Measurements from ENCODE around the gene RASGRF2.

RASGRF2 gene

GRCh38 chr5:80964491-80964890 is 4.3 kb downstream of the RASGRF2 start:
- Histone ChIP-seq H3K4me3 (ENCODE audit: low read depth in 1 of 2, low read length in 2 of 2) (no peak overlapping the region), H3K27ac (ENCODE audit: low read length) (no peak overlapping the region), H3K36me3 (ENCODE audit: control insufficient read depth in 1 of 2, insufficient read depth in 2 of 2, low read length in 2 of 2) (no peaks in the 10 kb centered on the region), H3K9me3 (ENCODE audit: control insufficient read depth in 1 of 2, low read length in 2 of 2) (no peaks in the 10 kb centered on the region), H3K27me3 (ENCODE audit: low read depth, low read length) (peaks cover 16% of the 10 kb centered on the region), H3K4me1 (ENCODE audit: control insufficient read depth in 1 of 2, insufficient read depth in 2 of 2, low read length in 2 of 2) (peaks cover 0 to 14% of the 10 kb centered on the region in 2 donors)

GRCh38 chr5:80964919-80965318 is 4.8 kb downstream of the RASGRF2 start:
- Histone ChIP-seq H3K4me1 (ENCODE audit: control insufficient read depth in 1 of 2, insufficient read depth in 2 of 2, low read length in 2 of 2) (peaks cover 0 to 14% of the 10 kb centered on the region in 2 donors), H3K27me3 (ENCODE audit: low read depth, low read length) (peaks cover 13% of the 10 kb centered on the region), H3K36me3 (ENCODE audit: control insufficient read depth in 1 of 2, insufficient read depth in 2 of 2, low read length in 2 of 2) (no peaks in the 10 kb centered on the region), H3K4me3 (ENCODE audit: low read depth in 1 of 2, low read length in 2 of 2) (no peak overlapping the region), H3K27ac (ENCODE audit: low read length) (no peak overlapping the region), H3K9me3 (ENCODE audit: control insufficient read depth in 1 of 2, low read length in 2 of 2) (no peaks in the 10 kb centered on the region)

GRCh38 chr5:80967500-80968181 is 7.5 kb downstream of the RASGRF2 start:
- Histone ChIP-seq H3K27ac (ENCODE audit: low read length) (no peak overlapping the region), H3K27me3 (ENCODE audit: low read depth, low read length) (no peaks in the 10 kb centered on the region), H3K4me3 (ENCODE audit: low read depth in 1 of 2, low read length in 2 of 2) (no peak overlapping the region), H3K4me1 (ENCODE audit: control insufficient read depth in 1 of 2, insufficient read depth in 2 of 2, low read length in 2 of 2) (peaks cover 0 to 7% of the 10 kb centered on the region in 2 donors), H3K36me3 (ENCODE audit: control insufficient read depth in 1 of 2, insufficient read depth in 2 of 2, low read length in 2 of 2) (no peaks in the 10 kb centered on the region), H3K9me3 (ENCODE audit: control insufficient read depth in 1 of 2, low read length in 2 of 2) (no peaks in the 10 kb centered on the region)

GRCh38 chr5:80973027-80973426 is 12.9 kb downstream of the RASGRF2 start:
- Histone ChIP-seq H3K27me3 (ENCODE audit: low read depth, low read length) (no peaks in the 10 kb centered on the region), H3K4me1 (ENCODE audit: control insufficient read depth in 1 of 2, insufficient read depth in 2 of 2, low read length in 2 of 2) (peaks cover 0 to 3% of the 10 kb centered on the region in 2 donors), H3K27ac (ENCODE audit: low read length) (no peak overlapping the region), H3K9me3 (ENCODE audit: control insufficient read depth in 1 of 2, low read length in 2 of 2) (no peaks in the 10 kb centered on the region), H3K36me3 (ENCODE audit: control insufficient read depth in 1 of 2, insufficient read depth in 2 of 2, low read length in 2 of 2) (no peaks in the 10 kb centered on the region), H3K4me3 (ENCODE audit: low read depth in 1 of 2, low read length in 2 of 2) (no peak overlapping the region)

- H3K27ac ChIP-seq (ENCODE audit: low read length), result no peak overlapping the region
- H3K36me3 ChIP-seq (ENCODE audit: control insufficient read depth in 1 of 2, insufficient read depth in 2 of 2, low read length in 2 of 2), result no peaks in the 10 kb centered on the region
- no peaks in the 10 kb centered on the region for H3K4me1 ChIP-seq (ENCODE audit: control insufficient read depth in 1 of 2, insufficient read depth in 2 of 2, low read length in 2 of 2)
- no peak overlapping the region for H3K4me3 ChIP-seq (ENCODE audit: low read depth in 1 of 2, low read length in 2 of 2)
- no peaks in the 10 kb centered on the region for H3K9me3 ChIP-seq (ENCODE audit: control insufficient read depth in 1 of 2, low read length in 2 of 2)
- no peaks in the 10 kb centered on the region for H3K27me3 ChIP-seq (ENCODE audit: low read depth, low read length)
Observed at GRCh38 chr5:80975065-80975464, 14.9 kb downstream of the RASGRF2 start.

GRCh38 chr5:80976985-80977384 is 16.8 kb downstream of the RASGRF2 start:
- no peak overlapping the region for H3K27ac ChIP-seq (ENCODE audit: low read length)
- H3K4me1 ChIP-seq (ENCODE audit: control insufficient read depth in 1 of 2, insufficient read depth in 2 of 2, low read length in 2 of 2), result no peaks in the 10 kb centered on the region
- no peak overlapping the region for H3K4me3 ChIP-seq (ENCODE audit: low read depth in 1 of 2, low read length in 2 of 2)
- no peaks in the 10 kb centered on the region for H3K9me3 ChIP-seq (ENCODE audit: control insufficient read depth in 1 of 2, low read length in 2 of 2)
- no peaks in the 10 kb centered on the region for H3K36me3 ChIP-seq (ENCODE audit: control insufficient read depth in 1 of 2, insufficient read depth in 2 of 2, low read length in 2 of 2)
- H3K27me3 ChIP-seq (ENCODE audit: low read depth, low read length), result no peaks in the 10 kb centered on the region

GRCh38 chr5:80977764-80978163 is 17.6 kb downstream of the RASGRF2 start:
- no peaks in the 10 kb centered on the region for H3K36me3 ChIP-seq (ENCODE audit: control insufficient read depth in 1 of 2, insufficient read depth in 2 of 2, low read length in 2 of 2)
- no peaks in the 10 kb centered on the region for H3K27me3 ChIP-seq (ENCODE audit: low read depth, low read length)
- H3K4me1 ChIP-seq (ENCODE audit: control insufficient read depth in 1 of 2, insufficient read depth in 2 of 2, low read length in 2 of 2), result no peaks in the 10 kb centered on the region
- H3K4me3 ChIP-seq (ENCODE audit: low read depth in 1 of 2, low read length in 2 of 2), result no peak overlapping the region
- H3K27ac ChIP-seq (ENCODE audit: low read length), result no peak overlapping the region
- H3K9me3 ChIP-seq (ENCODE audit: control insufficient read depth in 1 of 2, low read length in 2 of 2), result no peaks in the 10 kb centered on the region

GRCh38 chr5:80978772-80979317 is 18.7 kb downstream of the RASGRF2 start:
- Histone ChIP-seq H3K36me3 (ENCODE audit: control insufficient read depth in 1 of 2, insufficient read depth in 2 of 2, low read length in 2 of 2) (no peaks in the 10 kb centered on the region), H3K27ac (ENCODE audit: low read length) (no peak overlapping the region), H3K4me1 (ENCODE audit: control insufficient read depth in 1 of 2, insufficient read depth in 2 of 2, low read length in 2 of 2) (no peaks in the 10 kb centered on the region), H3K27me3 (ENCODE audit: low read depth, low read length) (no peaks in the 10 kb centered on the region), H3K4me3 (ENCODE audit: low read depth in 1 of 2, low read length in 2 of 2) (no peak overlapping the region), H3K9me3 (ENCODE audit: control insufficient read depth in 1 of 2, low read length in 2 of 2) (no peaks in the 10 kb centered on the region)

- no peaks in the 10 kb centered on the region for H3K4me1 ChIP-seq (ENCODE audit: control insufficient read depth in 1 of 2, insufficient read depth in 2 of 2, low read length in 2 of 2)
Observed at GRCh38 chr5:80982093-80982492, 21.9 kb downstream of the RASGRF2 start.

GRCh38 chr5:80985600-80986228 is 25.6 kb downstream of the RASGRF2 start:
- H3K27me3 ChIP-seq (ENCODE audit: low read depth, low read length), result no peaks in the 10 kb centered on the region
- no peaks in the 10 kb centered on the region for H3K36me3 ChIP-seq (ENCODE audit: control insufficient read depth in 1 of 2, insufficient read depth in 2 of 2, low read length in 2 of 2)
- no peak overlapping the region for H3K4me3 ChIP-seq (ENCODE audit: low read depth in 1 of 2, low read length in 2 of 2)
- H3K27ac ChIP-seq (ENCODE audit: low read length), result no peak overlapping the region
- H3K4me1 ChIP-seq (ENCODE audit: control insufficient read depth in 1 of 2, insufficient read depth in 2 of 2, low read length in 2 of 2), result no peaks in the 10 kb centered on the region
- H3K9me3 ChIP-seq (ENCODE audit: control insufficient read depth in 1 of 2, low read length in 2 of 2), result no peaks in the 10 kb centered on the region

More at GRCh38 chr5:80982093-80982492, 21.9 kb downstream of the RASGRF2 start:
- Histone ChIP-seq H3K4me3 (ENCODE audit: low read depth in 1 of 2, low read length in 2 of 2) (no peak overlapping the region), H3K27me3 (ENCODE audit: low read depth, low read length) (no peaks in the 10 kb centered on the region), H3K36me3 (ENCODE audit: control insufficient read depth in 1 of 2, insufficient read depth in 2 of 2, low read length in 2 of 2) (no peaks in the 10 kb centered on the region), H3K9me3 (ENCODE audit: control insufficient read depth in 1 of 2, low read length in 2 of 2) (no peaks in the 10 kb centered on the region), H3K27ac (ENCODE audit: low read length) (no peak overlapping the region)

- Histone ChIP-seq H3K4me1 (ENCODE audit: control insufficient read depth in 1 of 2, insufficient read depth in 2 of 2, low read length in 2 of 2) (no peaks in the 10 kb centered on the region), H3K36me3 (ENCODE audit: control insufficient read depth in 1 of 2, insufficient read depth in 2 of 2, low read length in 2 of 2) (no peaks in the 10 kb centered on the region), H3K4me3 (ENCODE audit: low read depth in 1 of 2, low read length in 2 of 2) (no peak overlapping the region), H3K27ac (ENCODE audit: low read length) (no peak overlapping the region), H3K9me3 (ENCODE audit: control insufficient read depth in 1 of 2, low read length in 2 of 2) (no peaks in the 10 kb centered on the region), H3K27me3 (ENCODE audit: low read depth, low read length) (no peaks in the 10 kb centered on the region)
Observed at GRCh38 chr5:80986382-80986781, 26.2 kb downstream of the RASGRF2 start.

All from muscle layer of duodenum (tissue), 2 donors.